Left ventricle myocardium superior (tissue), 1 donor: Measurements from ENCODE around the gene GNPDA2. TPM values are rescaled to one million over a fixed set of nuclear protein-coding genes. Genes with fewer than 3 reads are reported as not detected.

ENCODE experiments used
- total RNA-seq: library from RNA; stranded (reverse); fragmentation: NEBNext Ultra II Directional; extraction: Animal tissue kit (Norgen Biotek cat#: 25700); gene quantifications from one replicate; pipeline ENCODE4 v1.2.1, GENCODE V29; 2021
- donor health status: DM: no; HTN: yes; CAD: no; lungs with severe emphysema.

The GNPDA2 gene
- total RNA-seq, 1 donor from 2014 or later = 9.3 TPM

Other genes with a start within 250 kb of the GNPDA2 start
- gene YIPF7, start 74.9 kb downstream of the GNPDA2 start, total RNA-seq = 0.84 TPM
- 21.4 TPM for gene GUF1, start 48.1 kb downstream of the GNPDA2 start, total RNA-seq